SHP77 treated with DMSO at 0.1 percent for 48 hours (cell line): ENCODE results near the gene C8B.

Experiments
- DNase-seq: peaks from one replicate; lab custom pipeline; 2025; lab: John Stamatoyannopoulos, UW

Gene C8B

DNA sequence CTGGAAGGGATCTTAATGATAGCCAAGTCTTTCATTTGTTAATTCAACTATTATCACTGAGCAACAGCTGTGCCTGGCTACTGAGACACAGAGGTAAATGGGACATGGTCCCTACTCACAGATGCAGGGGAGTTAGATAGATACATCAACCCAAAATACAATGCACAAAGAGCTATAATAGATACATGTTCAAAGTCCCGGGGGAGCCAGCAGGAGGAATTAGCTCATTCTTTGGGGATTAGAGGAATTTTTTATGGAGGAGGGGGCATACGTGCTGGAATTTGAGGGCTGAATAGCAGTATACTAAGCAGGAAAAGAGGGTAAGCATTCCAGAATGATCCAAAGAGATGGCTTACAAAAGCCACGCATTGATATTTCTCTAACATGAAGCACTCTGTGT lies 34.6 kb downstream of the C8B start:
- no peak for DNase-seq

GRCh38 chr1:56929492-56929891 lies 36.3 kb downstream of the C8B start:
- DNase-seq = no peak

- no peak for DNase-seq
Measured at GRCh38 chr1:56927986-56928385, 37.8 kb downstream of the C8B start.

- DNase-seq = no peak
Measured at GRCh38 chr1:56927171-56927570, 38.6 kb downstream of the C8B start.

DNA sequence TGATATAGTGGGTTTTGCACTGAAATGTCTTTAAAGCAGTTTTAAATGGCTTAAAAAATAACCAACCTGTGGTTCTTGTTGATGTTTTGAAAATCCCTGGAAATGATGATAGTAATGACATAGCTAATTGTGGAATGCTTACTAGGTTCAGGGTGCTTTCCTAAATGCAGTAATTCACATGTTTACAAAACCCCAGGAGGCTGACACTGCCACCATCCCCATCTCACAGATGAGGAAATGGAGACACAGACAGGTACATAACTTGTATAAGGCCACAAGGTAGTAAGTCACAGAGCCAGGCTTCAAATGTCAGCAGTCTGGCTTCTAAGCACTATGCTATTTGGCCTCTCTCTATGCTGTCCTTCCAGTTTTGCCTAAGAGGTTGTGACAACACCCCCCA lies 40.6 kb downstream of the C8B start:
- no peak for DNase-seq

DNA sequence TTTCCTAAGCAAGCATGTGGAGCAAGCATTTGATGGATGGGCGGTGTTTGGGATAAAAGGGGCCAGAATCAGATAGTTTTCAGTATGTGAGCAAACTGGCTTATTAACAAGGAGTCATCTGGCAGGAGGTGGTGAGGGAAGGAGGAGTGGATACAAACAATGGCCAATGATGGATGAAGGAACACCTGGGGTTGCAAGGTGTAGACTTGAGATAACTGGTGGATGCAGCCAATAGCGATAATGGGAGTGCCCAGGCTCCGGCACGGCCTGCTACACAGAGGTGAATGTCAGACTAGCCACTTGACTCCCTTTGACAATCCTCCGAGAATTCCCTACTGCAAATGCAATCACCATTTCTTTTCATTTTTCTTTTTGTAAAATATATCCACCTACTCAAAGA lies 41.7 kb downstream of the C8B start:
- DNase-seq = no peak

DNA sequence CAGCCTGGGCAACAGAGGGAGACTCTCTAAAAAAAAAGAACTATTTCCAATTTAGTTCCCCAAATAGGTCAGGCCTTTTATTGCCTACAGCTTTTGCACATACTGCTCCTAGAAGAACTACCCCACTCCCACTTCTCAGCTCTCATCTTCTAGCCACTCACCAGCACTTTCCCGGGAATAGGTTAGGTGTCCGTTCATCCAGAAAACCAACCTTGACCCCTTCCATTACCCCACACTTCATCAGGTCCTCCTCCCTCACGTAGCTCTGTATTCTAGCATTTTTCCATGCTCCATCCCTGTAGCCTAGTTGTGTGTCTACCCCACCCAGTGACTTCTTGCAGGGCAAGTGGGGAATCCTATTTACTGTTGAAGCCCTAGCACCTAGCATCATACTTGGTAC lies 42.6 kb downstream of the C8B start:
- no peak for DNase-seq

GRCh38 chr1:56922507-56922906 lies 43.3 kb downstream of the C8B start:
- DNase-seq = no peak

DNA sequence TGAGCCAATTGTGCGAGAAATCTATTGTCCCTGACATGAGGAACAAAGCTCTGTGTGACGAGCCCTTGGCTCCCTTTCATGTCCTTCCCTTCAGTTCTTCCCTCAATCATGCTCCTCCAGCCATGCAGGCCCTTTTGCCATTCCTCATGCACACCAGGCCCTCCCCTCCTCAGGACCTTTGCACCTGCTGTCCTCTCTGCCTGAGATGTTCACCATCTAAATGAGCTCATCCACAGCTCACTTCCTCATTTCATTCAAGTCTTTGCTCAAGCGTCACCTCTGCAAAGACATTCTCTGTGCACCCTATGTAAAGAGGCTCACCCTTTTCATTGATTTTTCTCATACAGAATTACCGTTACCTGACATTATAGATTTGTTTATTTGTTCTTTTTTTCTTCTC lies 43.7 kb downstream of the C8B start:
- no peak for DNase-seq

DNA sequence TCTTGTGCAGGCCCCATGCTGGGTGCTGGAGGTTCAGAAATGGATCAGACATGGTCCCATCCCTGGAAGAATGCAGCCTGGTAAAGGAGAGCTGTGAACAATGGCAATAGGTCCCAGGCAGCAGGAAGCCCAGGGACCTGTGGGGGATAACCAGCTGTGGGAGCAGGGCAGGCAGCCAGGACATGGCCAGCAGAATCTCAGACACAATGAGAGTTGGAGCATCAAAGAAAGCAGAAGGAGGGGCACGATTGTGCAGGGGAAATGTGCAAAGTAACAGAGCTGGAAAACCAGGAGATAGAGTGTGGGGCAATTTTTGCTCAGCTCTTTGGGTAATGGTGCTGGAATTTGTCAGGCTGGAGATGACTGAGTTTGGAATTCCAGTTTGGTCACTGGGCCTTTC lies 44.3 kb downstream of the C8B start:
- no peak for DNase-seq

DNA sequence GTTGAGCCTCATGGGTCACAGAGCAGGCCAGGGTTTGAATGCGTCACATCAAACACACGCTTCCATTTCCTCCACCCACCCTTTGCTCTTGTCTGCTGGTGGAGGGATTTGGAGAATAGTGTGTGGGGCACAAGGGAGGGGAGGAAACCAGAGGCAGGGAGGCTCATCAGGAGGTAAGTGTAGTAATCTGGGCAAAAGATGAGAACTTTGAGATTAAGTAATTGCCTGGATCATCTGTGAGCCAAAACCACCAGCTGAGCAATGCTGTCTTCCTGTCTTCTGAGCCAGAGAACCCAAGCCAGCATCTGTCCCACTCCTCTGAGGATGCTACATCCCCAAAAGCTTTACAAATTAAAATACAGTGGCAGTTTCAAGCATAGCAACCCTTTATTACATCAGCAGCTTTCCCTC lies 45.2 kb downstream of the C8B start:
- DNase-seq = no peak

DNA sequence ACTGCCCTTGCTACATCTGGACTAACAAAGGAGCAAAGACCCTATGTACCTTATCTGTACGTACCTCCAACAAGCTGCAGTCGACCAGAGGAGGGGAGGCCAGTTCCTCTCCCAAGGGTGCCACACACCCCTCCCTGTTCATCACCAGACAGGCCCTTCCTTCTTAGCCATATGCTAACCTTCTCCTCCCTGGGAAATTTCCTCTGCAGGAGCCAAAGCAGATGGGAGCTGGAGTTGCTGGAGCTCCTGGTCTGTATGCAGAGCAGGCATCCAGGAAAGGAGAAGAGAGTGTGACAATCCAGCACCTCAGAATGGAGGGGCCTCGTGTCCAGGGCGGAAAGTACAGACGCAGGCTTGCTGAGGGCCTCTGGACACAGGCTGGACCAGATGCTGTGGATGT lies 48.5 kb downstream of the C8B start:
- DNase-seq = no peak

DNA sequence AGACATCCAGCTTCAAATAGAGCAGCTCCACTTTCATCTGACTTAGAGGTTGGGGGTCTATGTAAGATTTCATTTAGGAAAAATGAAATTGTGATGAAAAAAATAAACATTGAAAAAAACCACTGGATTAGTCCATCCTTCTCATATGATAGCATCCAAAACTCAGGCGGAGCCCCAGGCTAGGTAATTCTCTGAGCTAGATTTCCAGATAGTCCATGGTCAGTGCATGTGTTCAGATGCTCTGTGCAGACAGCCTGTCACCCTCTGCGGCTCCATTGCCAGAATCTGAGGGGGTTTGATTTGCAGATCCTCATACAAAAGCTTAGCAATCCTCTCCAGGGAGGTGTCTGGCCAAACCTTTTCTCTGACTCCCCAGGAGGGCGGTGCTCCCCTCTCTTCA lies 49.2 kb downstream of the C8B start:
- DNase-seq = no peak

- DNase-seq = no peak
Measured at GRCh38 chr1:56915960-56916359, 49.9 kb downstream of the C8B start.

DNA sequence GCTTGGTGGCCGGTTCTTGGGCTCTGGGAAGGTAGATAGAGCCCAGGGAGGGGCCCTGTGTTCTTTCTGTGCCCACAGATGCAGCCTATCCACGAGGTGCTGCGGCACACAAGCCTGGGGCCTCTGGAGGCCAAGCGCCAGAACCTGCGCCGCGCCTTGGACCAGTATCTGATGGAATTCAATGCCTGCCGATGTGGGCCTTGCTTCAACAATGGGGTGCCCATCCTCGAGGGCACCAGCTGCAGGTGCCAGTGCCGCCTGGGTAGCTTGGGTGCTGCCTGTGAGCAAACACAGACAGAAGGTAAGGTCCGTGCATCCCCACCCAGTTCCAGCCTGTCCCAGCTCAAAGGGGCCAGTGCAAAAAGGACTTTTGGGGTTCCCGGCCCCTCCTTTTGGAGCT lies 53.5 kb downstream of the C8B start:
- no peak for DNase-seq

GRCh38 chr1:56911098-56911938 lies 54.5 kb downstream of the C8B start:
- DNase-seq = no peak

DNA sequence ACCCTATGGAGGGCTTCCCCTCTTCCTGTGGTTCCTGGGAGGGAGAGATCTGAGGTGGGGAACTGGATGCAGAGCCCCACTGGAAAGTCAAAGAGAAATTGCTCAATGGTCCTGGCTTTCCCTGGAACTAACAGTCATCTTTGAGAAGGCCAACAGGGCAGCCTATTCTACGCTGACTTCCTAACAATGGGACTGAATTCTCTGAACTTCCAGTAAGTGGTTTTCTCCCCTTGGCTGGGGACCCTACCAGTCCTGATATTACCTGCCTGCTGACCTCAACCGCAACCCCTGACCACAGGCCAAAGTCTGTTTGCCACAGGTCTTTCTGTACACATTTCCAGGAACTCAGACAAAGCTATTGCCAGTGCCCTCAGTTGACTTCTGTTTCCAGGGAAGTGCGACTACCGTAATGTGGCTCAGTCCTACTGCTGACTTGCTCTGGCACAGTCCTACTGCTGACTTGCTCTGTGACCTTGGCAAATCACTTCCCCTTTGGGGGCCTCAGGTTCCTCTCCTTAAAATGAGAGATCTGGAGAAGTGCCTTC lies 55.3 kb downstream of the C8B start:
- DNase-seq = no peak

GRCh38 chr1:56908619-56909221 lies 57.1 kb downstream of the C8B start:
- DNase-seq = no peak

GRCh38 chr1:56905667-56906066 lies 60.1 kb downstream of the C8B start:
- DNase-seq = no peak

- DNase-seq = no peak
Measured at GRCh38 chr1:56904663-56905397, 61.0 kb downstream of the C8B start.

- no peak for DNase-seq
Measured at GRCh38 chr1:56903778-56904177, 62.0 kb downstream of the C8B start.

GRCh38 chr1:56901716-56902115 lies 64.1 kb downstream of the C8B start:
- no peak for DNase-seq

- no peak for DNase-seq
Measured at GRCh38 chr1:56898879-56899278, 66.9 kb downstream of the C8B start.
